ENCODE data around the gene CRYGN.

DNA sequence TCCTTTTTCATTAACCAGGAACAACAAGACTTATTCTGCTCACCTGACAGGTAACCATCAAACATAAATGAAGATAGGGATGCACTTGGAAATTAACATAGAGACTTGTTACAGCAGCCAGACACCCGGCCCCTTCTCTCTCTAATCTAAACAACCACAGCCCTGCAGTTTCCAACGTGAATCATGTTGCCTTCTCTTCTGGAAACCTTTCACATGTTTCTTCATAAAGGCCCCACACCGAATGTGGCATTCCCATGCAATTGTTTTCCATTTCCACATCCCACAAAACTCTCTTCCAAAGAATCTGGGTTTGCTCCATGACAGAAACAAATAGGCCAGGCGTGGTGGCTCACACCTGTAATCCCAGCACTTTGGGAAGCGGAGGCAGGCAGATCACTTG lies 15.1 kb downstream of the CRYGN start:
- TF ChIP-seq, protein P1, sequence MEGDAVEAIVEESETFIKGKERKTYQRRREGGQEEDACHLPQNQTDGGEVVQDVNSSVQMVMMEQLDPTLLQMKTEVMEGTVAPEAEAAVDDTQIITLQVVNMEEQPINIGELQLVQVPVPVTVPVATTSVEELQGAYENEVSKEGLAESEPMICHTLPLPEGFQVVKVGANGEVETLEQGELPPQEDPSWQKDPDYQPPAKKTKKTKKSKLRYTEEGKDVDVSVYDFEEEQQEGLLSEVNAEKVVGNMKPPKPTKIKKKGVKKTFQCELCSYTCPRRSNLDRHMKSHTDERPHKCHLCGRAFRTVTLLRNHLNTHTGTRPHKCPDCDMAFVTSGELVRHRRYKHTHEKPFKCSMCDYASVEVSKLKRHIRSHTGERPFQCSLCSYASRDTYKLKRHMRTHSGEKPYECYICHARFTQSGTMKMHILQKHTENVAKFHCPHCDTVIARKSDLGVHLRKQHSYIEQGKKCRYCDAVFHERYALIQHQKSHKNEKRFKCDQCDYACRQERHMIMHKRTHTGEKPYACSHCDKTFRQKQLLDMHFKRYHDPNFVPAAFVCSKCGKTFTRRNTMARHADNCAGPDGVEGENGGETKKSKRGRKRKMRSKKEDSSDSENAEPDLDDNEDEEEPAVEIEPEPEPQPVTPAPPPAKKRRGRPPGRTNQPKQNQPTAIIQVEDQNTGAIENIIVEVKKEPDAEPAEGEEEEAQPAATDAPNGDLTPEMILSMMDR (conservative IDR thresholded peaks at IDR 0.05 in 1 of 2, IDR thresholded peaks at IDR 0.05 in 1 of 2; ENCODE audit: low read depth in 1 of 2, low read length in 2 of 2) = no peak
- no peak for TF ChIP-seq EZH2 (IDR thresholded peaks at IDR 0.05; ENCODE audit: low read length, missing control alignments)
